ENCODE measurements around the gene ITIH1. TPM values are rescaled to one million over a fixed set of nuclear protein-coding genes. Genes with fewer than 3 reads are reported as not detected.
"Not testable (repeated sequence)": the region's sequence is repeated elsewhere in the genome, so short reads cannot be mapped to it uniquely, and the experiment has no call there.

Gene ITIH1
- total RNA-seq, 1 donor from 2014 or later: not detected

- intact Hi-C loops (cut with micrococcal nuclease): no loop called here
Measured at GRCh38 chr3:52774901-52775864, 2.2 kb upstream of the ITIH1 start.

- intact Hi-C loops (cut with micrococcal nuclease): no loop called here
Measured at GRCh38 chr3:52775877-52776276, 1.5 kb upstream of the ITIH1 start.

- intact Hi-C loops (cut with micrococcal nuclease): not testable (repeated sequence)
Measured at GRCh38 chr3:52776486-52776885, 913 bp upstream of the ITIH1 start.

GRCh38 chr3:52777959-52778805, 783 bp downstream of the ITIH1 start:
- intact Hi-C loops (cut with micrococcal nuclease): no loop called here

GRCh38 chr3:52779011-52779836, 1.8 kb downstream of the ITIH1 start:
- intact Hi-C loops (cut with micrococcal nuclease): no loop called here

GRCh38 chr3:52779837-52780585, 2.6 kb downstream of the ITIH1 start:
- intact Hi-C loops (cut with micrococcal nuclease): no loop called here

GRCh38 chr3:52781741-52782140, 4.3 kb downstream of the ITIH1 start:
- intact Hi-C loops (cut with micrococcal nuclease): no loop called here

- intact Hi-C loops (cut with micrococcal nuclease): no loop called here
Measured at GRCh38 chr3:52782412-52783210, 5.2 kb downstream of the ITIH1 start.

- intact Hi-C loops (cut with micrococcal nuclease): no loop called here
Measured at GRCh38 chr3:52783211-52783555, 5.8 kb downstream of the ITIH1 start.

- intact Hi-C loops (cut with micrococcal nuclease): no loop called here
Measured at GRCh38 chr3:52784021-52784621, 6.7 kb downstream of the ITIH1 start.

- intact Hi-C loops (cut with micrococcal nuclease): no loop called here
Measured at GRCh38 chr3:52784931-52785590, 7.7 kb downstream of the ITIH1 start.

- intact Hi-C loops (cut with micrococcal nuclease): no loop called here
Measured at GRCh38 chr3:52786330-52787215, 9.2 kb downstream of the ITIH1 start.

GRCh38 chr3:52787246-52787645, 9.8 kb downstream of the ITIH1 start:
- intact Hi-C loops (cut with micrococcal nuclease): no loop called here

GRCh38 chr3:52787672-52788625, 10.6 kb downstream of the ITIH1 start:
- intact Hi-C loops (cut with micrococcal nuclease): no loop called here

GRCh38 chr3:52788890-52789745, 11.7 kb downstream of the ITIH1 start:
- intact Hi-C loops (cut with micrococcal nuclease): no loop called here

- intact Hi-C loops (cut with micrococcal nuclease): no loop called here
Measured at GRCh38 chr3:52789746-52790040, 12.3 kb downstream of the ITIH1 start.
